ENCODE measurements around the gene ADRA2B.

DNA sequence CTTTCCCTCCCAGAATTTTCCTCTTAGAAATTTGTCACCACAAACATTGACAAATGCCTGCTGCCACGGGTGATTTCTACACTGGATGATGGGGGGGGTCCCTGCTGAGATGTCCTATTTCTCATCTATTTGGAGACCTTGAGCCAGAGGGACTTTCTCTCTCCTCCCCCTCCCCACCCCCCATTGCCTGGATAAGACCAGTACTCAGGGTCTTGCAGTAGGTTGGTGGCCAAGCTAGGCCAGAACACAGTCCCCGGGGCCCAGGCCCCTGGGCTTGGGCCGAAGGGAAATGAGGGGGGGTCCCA is 29.4 kb upstream of the ADRA2B start:
- TF ChIP-seq, protein P1, sequence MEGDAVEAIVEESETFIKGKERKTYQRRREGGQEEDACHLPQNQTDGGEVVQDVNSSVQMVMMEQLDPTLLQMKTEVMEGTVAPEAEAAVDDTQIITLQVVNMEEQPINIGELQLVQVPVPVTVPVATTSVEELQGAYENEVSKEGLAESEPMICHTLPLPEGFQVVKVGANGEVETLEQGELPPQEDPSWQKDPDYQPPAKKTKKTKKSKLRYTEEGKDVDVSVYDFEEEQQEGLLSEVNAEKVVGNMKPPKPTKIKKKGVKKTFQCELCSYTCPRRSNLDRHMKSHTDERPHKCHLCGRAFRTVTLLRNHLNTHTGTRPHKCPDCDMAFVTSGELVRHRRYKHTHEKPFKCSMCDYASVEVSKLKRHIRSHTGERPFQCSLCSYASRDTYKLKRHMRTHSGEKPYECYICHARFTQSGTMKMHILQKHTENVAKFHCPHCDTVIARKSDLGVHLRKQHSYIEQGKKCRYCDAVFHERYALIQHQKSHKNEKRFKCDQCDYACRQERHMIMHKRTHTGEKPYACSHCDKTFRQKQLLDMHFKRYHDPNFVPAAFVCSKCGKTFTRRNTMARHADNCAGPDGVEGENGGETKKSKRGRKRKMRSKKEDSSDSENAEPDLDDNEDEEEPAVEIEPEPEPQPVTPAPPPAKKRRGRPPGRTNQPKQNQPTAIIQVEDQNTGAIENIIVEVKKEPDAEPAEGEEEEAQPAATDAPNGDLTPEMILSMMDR (conservative IDR thresholded peaks at IDR 0.05), result no peak
- TF ChIP-seq ZFX (IDR thresholded peaks at IDR 0.05), result no peak

Data from C4-2B (cell line).